ENCODE results near the gene AP1S2. TPM values are rescaled to one million over a fixed set of nuclear protein-coding genes. Genes with fewer than 3 reads are reported as not detected.
"Not testable (repeated sequence)": the region's sequence is repeated elsewhere in the genome, so short reads cannot be mapped to it uniquely, and the experiment has no call there.

AP1S2 gene
- total RNA-seq = 29.0 TPM
- long read RNA-seq, transcript AP1S2-201 (5 exons, 2,237 nt) = major isoform, 130 of 141 reads
- long read RNA-seq, partial matches to known transcripts = 2 of 141 reads
- long read RNA-seq, other reads (novel, unspliced or antisense) = 9 of 141 reads

DNA sequence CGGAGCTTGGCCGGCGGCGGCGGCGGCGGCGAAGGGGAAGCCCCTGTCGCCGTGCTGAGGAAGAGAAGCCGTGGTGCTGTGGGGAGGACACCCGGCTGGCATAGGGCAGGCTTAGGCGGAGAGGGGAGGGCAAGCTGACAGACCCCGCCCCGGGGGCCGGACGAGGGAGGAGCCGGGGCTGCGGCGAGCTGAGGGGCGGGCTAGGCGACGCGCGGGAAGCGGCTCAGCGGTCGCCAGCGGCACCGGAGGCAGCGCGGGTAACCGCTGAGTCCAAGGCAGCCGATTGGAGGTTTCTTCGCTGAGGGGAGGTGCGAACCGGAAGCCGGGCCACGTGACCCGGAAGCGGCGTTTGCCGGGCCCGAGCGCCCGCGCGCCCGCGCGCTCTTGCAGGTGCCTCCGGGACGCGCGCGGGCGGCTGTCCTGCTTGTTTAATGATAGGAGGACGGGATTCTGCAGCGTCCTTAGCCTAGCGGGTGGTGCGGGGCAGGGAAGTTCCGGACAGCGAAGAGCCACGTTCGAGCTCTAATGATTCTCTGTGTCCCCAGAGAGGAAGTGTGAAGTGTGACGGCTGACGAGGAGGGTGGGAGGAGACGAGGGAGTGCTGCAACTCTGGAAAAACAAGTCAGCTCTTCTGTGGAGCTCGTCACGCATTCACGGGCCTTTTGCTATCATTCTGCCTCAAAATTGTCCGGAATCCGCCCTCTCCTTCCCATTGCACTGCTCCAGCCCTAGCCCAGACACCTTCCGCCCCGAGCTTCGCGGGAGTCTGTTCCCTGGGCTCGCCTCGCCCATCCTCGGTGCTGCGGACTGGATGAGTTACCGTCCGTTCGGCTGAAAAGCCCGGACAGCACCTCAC lies at the start of gene AP1S2:
Gene AP1S2, minus strand, starts transcription at position 102 of the 856 bp plus-strand sequence. CDS start 2,289 bp downstream, outside the sequence.
- DNase-seq (ENCODE audit: low spot score) = peak; percentile 98

DNA sequence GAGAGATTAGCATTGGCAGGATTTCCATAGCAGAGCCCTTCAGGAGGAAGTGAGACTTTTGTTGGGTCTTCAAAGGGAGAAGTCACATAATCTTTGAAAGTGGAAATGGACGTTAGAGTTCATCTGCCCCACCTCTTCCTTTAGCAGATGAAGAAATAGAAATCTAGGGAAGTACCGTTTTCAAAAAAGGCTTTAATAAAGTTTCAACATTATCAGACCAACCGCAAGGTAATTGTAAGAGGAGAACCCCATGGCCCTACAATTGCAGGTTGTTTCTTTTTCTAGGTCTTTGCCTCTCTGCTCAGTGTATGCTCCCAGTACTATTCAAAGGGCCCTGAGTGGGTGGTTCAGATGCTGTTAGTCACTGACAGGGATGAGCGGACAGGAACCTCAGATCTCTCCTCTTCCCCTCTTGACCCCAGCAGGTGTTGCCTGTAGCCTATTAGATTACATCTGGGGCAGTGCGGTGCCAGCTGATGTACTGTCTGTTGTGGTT lies 48.6 kb upstream of the AP1S2 start:
- DNase-seq (ENCODE audit: low spot score) = no peak

DNA sequence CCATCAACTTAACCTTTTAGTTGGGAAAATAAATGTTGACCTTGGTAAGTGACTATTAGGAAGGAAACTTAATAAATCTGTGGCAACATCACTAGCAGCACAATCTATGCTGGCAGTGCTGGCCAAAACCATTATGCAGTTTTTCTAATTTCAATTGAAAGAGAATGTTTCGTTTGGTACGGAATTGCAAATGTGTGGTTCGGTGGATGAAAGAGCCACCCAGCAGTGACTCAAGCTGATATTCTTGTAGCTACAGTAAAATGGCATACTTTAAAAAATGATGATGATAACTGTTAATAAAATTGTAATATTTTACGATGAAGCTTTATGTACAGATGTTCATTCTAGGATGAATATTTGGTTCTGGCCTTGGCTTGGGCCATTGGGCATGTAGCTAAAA lies 40.7 kb upstream of the AP1S2 start:
- no peak for DNase-seq (ENCODE audit: low spot score)

DNA sequence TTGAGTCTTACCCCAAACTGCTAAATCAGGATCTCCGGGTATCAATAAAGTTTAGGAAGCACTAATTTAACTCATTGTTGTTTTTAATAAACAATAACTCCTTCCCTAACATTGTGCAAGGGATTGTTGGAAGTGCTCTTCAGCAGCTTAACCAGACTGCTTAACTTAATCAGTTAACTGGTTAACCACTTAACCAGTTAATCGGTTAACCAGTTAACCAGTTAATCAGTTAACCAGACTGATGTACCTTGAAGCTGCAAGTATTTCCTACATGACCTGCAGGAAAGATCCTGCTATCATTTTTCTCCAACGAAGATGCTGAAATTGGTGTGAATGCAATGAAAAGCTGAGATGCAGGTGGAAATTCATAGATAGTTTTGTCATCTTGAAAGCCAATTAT lies 40.1 kb upstream of the AP1S2 start:
- no peak for DNase-seq (ENCODE audit: low spot score)

DNA sequence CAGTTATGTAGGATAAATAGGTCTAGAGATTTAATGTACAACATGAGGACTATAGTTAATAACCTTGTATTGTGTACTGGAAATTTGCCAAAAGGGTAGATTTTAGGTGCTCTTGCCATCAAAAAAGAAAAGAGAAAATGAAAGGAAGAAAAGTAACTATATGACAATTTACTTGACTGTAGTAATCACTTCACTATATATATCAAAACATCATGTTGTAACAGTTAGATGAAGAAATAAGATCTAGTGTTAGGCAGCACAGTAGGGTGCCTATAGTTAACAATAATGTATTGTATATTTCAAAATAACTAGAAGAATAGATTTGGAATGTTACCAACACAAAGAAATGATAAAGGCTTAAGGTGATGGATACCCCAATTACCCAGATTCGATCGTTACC lies 35.9 kb upstream of the AP1S2 start:
- no peak for DNase-seq (ENCODE audit: low spot score)

DNA sequence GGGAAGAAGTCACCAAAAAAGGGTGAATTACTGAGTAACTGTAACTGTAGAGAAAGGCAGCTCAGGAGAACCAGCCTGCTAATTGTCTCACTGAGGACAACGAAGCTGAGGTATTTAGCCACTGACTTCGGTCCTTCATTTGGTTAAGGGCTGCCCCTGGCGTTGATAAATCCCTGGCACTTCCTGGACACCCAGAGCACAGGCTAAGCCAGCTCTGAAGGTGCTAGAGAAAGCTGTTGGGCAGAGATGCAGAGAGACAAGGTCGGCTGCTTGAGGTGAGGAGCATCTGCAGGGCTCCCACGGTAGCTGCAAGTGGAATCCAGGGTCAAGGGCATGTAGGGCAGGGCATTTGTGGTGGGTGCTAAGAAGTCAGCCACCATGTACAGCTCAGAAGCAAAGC lies 33.4 kb upstream of the AP1S2 start:
- no peak for DNase-seq (ENCODE audit: low spot score)

DNA sequence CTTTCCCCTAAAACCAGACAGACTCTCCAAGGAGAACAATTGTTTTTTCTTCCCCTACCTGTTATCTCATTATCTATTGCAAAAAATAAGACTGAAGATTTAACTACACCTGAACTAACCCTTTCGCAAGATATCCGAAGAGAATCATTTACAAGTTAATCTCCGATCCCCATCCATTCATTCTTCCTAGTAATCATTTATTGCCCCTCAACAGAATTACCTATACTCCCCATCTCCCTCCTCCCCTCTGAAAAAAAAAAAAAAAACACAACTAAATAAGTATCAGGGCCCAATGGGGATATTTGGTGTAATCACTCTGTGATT lies 28.9 kb upstream of the AP1S2 start:
- no peak for DNase-seq (ENCODE audit: low spot score)

DNA sequence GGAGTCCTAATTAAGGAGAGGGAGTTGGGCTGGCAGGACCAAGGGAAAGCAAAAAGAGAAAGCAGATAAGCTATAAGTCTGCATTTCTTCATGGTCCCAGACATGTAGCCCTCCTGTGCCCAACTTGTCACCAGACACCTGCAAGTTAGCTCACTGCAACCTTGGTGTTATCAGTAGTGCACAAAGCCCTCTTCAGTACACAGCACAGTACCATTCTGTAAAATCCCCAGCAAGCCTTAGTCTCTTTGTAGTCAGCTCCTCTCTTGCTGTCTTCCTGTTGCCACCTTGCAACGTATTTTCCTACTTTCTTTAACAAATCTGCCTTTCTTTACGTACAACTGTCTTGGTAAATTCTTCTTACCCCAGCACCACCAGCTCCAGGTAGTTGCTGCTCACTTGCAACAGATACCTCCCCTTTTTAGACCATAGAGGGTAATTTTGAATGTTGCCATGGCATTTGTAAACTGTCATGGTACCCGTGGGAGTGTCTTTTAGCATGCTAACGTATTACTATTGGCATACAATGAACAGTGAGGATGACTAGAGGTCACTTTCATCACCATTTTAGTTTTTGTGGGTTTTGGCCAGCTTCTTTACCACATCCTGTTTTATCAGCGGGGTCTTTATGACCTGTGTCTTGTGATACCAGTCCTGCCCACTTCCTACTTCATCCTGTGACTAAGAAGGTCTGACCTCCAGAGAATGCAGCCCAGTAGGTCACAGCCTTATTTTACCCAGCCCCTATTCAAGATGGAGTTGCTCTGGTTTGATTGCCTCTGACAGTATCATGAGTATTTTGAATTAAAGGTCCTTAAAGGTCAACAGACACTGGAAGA lies 28.3 kb upstream of the AP1S2 start:
- no peak for DNase-seq (ENCODE audit: low spot score)

DNA sequence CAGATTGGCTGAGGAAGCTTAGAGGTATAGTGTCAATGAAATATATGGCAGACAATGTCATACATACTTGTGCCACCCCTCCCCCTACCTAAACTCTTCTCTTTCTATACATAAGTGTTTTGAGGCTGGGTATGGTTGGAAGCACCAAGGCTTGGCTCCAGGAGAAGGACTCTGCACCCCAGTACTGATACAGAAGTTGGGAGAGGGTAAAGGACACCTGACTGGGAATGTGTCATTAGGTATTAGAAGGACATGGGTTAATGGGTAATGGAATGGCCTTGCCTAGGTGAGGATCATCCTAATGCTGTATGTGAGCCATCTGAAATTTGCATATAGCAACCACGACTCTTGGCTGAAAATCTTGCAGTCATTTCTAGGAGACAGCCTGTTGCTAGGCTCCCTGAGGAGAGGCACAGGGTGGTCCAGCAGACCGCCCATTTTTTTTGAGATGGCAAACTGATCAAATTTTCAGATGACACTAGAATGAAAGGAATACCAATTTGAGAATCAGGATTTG lies 26.8 kb upstream of the AP1S2 start:
- DNase-seq (ENCODE audit: low spot score) = no peak

DNA sequence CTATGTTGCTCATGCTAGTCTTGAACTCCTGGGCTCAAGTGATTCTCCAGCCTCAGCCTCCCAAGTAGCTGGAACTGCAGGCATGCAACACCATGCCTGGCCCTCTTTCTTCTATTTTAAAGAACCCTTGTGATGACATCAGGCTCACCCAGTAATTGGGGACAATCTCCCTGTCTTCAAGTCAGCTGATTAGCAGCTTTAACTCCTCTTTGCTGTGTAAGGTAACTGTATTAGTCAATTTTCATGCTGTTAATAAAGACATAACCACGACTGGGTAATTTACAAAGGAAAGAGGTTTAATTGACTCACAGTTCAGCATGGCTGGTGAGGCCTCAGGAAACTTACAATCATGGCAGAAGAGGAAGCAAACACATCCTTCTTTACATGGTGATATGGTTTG lies 23.3 kb upstream of the AP1S2 start:
- not testable (repeated sequence) for DNase-seq (ENCODE audit: low spot score)

DNA sequence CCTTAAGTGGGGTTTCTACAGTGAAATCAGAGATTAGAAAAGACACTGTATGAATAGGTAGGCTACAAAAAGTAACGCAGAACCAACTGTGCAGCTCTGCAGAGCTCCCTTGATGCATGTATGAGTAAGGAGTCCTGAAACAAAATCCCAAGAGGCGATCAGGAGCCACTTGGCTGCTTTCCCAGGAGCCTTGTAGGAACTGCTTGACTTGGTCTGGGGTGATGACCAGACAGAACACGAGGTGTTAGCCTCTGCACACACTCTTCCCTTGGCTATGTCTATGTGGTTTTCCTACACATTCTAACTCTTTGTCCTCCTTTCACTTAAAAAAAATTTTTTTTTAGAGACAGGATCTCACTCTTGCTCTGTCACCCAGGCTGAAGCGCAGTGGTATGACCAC lies 22.8 kb upstream of the AP1S2 start:
- DNase-seq (ENCODE audit: low spot score) = no peak

DNA sequence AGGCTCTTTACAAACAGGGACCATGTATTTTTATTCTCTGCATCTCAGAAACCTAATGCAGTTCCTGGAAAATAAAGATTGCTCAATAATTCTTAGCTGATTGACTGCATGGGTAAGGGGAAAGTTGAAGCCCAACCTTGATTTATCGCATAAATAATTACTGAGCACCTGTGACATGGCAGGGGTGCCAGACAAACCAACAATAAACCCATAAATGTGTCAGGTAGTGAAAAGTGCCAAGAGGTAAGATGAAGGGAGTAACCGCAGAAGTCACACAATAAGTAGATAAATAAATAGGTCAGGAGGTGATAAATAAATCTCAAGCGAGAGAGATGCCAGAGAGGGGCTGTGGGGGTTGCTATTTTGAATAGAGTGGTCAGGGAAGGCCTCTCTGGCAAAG lies 20.1 kb upstream of the AP1S2 start:
- no peak for DNase-seq (ENCODE audit: low spot score)

DNA sequence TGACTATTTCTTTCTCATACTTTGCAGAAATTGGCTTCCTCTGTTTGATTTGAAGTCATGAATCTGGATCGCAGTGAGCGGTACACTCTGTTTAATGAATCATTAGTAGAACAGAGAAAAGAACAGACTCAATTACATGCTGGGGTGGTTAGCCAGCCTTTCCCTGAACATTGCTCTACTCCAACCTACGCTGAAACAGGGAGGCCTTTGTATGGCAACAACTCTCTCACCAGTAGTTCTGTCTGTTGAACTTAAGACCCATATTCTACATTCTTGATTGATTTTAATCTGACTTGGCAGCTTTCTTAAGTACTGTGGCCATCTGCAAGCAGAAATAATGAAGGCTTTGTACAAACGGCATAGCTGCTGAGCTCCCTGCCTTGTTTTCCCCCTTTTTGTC lies 19.0 kb upstream of the AP1S2 start:
- no peak for DNase-seq (ENCODE audit: low spot score)

DNA sequence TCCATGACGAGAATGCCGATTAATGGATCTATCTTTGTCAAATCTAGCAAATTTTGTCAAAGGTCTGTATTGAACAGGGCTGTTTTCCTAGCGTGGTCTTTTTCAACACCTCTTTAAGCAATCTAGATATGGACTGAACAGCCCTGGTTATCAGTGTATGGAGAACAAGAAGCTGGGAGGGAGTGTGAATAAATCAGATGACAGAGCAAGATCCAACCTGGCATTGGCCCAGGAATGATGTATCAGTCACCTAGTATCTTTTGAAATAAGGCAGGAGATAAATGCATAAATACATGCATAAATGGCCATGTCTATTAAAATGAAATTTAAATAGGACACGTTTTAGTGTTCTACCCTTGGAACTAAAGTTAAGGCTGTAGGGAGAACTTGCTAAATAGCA lies 15.7 kb upstream of the AP1S2 start:
- no peak for DNase-seq (ENCODE audit: low spot score)

DNA sequence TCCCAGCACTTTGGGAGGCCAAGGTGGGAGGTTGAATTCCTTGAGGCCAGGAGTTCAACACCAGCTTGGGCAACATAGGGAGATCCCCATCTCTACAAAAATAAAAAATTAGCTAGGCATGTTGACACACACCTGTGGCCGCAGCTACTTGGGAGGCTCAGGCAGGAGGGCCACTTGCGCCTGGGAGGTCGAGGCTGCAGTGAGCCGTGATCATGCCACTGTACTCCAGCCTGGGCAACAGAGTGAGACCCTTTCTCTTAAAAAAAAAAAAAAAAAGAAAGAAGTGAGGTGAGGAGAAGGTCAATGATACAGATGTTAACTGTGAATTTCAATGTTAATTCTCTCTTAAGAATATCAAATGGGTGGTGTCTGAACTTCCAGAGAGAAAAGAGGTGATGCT lies 15.1 kb upstream of the AP1S2 start:
- no peak for DNase-seq (ENCODE audit: low spot score)

DNA sequence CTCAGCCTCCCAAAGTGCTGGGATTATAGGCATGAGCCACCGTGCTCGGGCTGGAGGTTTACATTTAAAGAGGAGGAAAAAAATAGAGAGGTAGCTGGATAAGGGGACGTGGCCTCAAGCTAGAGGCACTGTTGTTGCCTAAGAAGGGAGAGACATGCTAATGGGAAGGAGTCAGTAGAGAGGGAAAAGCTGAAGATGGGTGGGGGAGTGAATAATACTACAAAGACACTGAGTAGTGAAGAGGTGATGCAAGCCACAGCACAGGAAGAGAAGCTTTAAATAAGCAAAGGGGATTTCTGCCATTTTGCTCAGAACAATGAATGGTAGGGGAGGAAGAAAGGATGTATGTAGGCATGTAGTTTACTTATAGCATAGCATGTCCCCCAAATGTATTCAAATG lies 11.5 kb upstream of the AP1S2 start:
- DNase-seq (ENCODE audit: low spot score) = no peak

DNA sequence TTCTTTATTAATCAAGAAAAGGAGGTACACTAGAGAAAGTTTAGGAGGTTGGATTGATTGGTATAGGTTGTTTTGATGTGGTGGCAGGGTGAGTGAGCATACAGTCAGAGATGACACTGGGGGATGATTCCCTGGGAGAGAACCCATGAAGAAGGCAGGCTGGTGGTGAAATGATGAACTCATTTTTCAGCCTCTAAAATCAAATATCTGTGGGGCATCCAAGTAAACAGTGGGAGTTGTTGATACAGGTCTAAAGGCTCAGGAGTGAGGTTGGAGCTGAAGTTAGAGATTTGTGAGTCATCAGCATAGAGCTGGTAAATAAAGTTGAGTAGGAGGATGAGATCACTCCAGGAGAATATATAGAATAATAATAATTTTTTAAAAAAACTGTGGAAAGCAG lies 10.0 kb upstream of the AP1S2 start:
- no peak for DNase-seq (ENCODE audit: low spot score)

DNA sequence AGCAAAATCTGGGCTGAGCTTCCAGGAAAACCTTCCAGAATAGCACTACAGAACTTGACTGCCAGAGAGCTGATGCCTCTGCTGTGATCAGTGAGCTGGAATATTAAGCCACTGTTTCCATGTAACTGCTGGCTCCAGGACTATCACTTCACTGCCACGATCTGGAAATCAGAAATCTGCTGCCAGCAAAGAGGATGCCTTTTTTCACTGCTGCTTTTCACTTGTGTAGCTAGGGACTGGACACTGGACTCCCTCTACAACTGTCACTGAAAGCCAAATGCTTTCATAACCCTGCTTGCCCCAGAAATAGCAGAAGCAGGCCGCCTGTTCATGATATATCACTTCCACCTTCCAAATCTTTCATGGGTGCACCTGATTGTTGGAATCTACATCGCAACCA lies 9.4 kb upstream of the AP1S2 start:
- DNase-seq (ENCODE audit: low spot score) = no peak

DNA sequence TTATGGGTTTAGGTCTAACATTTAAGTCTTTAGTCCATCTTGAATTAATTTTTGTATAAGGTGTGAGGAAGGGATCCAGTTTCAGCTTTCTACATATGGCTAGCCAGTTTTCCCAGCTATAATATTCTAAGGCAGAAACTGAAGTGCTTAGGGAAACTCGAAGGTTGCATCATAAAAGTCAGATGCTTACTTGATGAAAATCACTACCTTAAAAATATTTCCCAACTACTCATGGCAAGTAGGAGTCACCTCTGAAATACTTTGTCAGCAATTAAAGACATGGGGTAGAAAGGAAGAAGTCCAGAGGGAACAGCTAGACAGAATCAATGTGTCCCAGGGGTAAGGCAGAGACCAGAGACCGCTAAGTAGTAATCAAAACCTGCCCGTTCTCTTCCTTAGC lies 6.3 kb upstream of the AP1S2 start:
- DNase-seq (ENCODE audit: low spot score) = no peak

DNA sequence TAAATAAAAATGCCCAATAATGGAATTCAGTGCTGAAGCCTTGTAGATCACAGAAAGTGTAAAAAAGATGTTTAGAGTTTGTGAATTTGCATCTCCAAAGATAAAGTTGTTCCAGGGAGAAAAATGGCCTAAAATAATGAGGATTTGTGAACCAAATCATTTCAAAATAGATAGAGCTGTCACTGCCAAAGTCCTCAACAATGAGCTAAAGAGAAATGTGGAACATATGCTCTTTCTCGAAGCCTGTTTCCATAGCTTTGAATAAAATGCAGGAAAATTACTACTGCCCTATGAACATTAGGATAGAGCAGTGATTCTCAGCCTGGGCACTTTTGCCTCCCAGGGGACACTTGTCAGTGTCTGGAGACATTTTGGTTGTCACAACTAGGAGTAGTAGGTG lies 3.4 kb upstream of the AP1S2 start:
- no peak for DNase-seq (ENCODE audit: low spot score)

DNA sequence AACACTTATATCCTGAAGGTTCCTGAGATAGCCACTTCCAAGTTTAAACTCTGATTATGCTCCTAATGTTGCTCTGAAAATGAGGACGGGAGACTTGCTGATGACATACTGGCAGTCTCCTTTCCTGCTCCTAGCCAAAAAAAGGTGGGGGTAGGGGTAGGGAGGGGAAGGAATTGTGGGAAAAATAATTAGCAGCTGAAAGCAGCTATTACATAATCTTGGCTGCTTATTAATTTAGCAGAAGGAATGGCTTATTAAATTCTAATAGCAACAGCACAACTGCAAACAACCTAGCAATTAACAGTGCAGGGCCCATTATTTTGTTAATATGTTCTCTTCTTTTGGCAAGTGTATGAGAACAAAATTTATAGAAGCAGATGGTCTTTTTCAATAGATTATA lies 2.0 kb upstream of the AP1S2 start:
- DNase-seq (ENCODE audit: low spot score) = no peak

DNA sequence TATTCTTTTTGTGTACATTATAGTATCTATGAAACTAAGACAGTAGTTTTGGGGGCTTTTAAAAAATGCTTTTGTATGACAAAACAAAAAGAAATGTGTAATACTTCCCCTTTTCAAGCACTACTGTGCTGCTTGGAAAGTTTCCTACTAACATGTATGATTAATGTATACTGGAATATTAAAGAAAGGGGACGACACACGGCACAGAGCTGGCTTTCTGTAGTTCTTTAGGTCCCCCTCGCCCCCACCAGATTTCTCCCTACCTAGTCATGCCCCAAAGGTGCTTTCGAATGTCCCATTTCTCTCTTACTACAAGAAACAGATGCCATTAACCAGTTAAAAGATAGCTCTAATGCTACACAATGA lies 1.6 kb upstream of the AP1S2 start:
- DNase-seq (ENCODE audit: low spot score) = no peak

Data from mesenteric fat pad (tissue), 1 donor.